ENCODE data around the gene NFIA. TPM values are rescaled to one million over a fixed set of nuclear protein-coding genes. Genes with fewer than 3 reads are reported as not detected.

NFIA gene
- total and polyA plus RNA-seq, 5 donors: 15.9 to 127 (median 108) TPM

GRCh38 chr1:61175976-61176375 is 93.6 kb downstream of the NFIA start:
- Histone ChIP-seq H3K4me1 (ENCODE audit: control insufficient read depth, insufficient read depth, low read length) (peaks cover 25% of the 10 kb centered on the region), H3K9me3 (ENCODE audit: control insufficient read depth, low read length) (no peaks in the 10 kb centered on the region), H3K27me3 (ENCODE audit: control insufficient read depth, insufficient read depth) (no peaks in the 10 kb centered on the region), H3K27ac (ENCODE audit: low read length) (no peak overlapping the region), H3K4me3 (ENCODE audit: low read length) (no peak overlapping the region)
- 69% methylated on average over 6 of the region's 6 CpGs for WGBS
- ATAC-seq (no peak), DNase-seq (no peak)
- intact Hi-C loops (cut with DNase I): no loop called here

- Histone ChIP-seq H3K4me1 (ENCODE audit: control insufficient read depth, insufficient read depth, low read length) (peaks cover 15% of the 10 kb centered on the region), H3K9me3 (ENCODE audit: control insufficient read depth, low read length) (no peaks in the 10 kb centered on the region), H3K27me3 (ENCODE audit: control insufficient read depth, insufficient read depth) (no peaks in the 10 kb centered on the region), H3K27ac (ENCODE audit: low read length) (no peak overlapping the region), H3K4me3 (ENCODE audit: low read length) (no peak overlapping the region)
- ATAC-seq: no peak
- WGBS: 97% methylated on average over 1 of the region's 1 CpG
- DNase-seq: no peak
- intact Hi-C loops (cut with DNase I): loop anchor here in 3 of 4 donors (5.0 to 10.0 kb wide), 5 partner anchors 53 to 129 kb away; partner anchors contain the start of gene NFIA (in 2 of the 3)
Measured at GRCh38 chr1:61181067-61182038, 99.0 kb downstream of the NFIA start.

GRCh38 chr1:61182049-61182448 is 99.7 kb downstream of the NFIA start:
- H3K27ac ChIP-seq (ENCODE audit: low read length): peak overlapping the region; percentile 32
- no peak overlapping the region for H3K4me3 ChIP-seq (ENCODE audit: low read length)
- H3K9me3 ChIP-seq (ENCODE audit: control insufficient read depth, low read length): no peaks in the 10 kb centered on the region
- H3K27me3 ChIP-seq (ENCODE audit: control insufficient read depth, insufficient read depth): no peaks in the 10 kb centered on the region
- WGBS: 17% methylated on average over 2 of the region's 2 CpGs
- H3K4me1 ChIP-seq (ENCODE audit: control insufficient read depth, insufficient read depth, low read length): peaks cover 15% of the 10 kb centered on the region
- DNase-seq (no peak), ATAC-seq (peak in 1 of 2 donors; percentile 21)
- intact Hi-C loops (cut with DNase I): loop anchor here in 3 of 4 donors (5.0 to 10.0 kb wide), 5 partner anchors 53 to 130 kb away; partner anchors contain the start of gene NFIA (in 2 of the 3)

DNA sequence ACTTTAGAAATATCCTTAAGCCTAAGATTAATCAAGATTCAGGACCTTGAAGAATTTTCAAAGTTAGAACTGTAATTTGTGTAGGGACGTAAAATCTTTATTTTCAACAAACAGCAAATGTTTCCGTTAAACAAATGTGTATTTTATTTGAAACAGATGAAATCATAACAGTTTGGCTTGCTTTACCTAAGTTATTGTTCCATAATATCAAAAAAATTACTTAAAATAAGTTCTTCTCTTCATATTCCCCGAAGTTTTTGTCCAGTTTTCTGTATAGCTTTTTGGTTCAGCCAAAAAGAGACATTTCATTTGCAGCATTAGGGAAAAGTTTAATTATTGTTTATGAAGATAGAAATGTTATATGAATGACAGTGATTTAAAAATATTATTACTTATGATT is 100.1 kb downstream of the NFIA start:
- intact Hi-C loops (cut with DNase I): loop anchor here in 3 of 4 donors (5.0 to 10.0 kb wide), 5 partner anchors 52 to 130 kb away; partner anchors contain the start of gene NFIA (in 2 of the 3)

GRCh38 chr1:61183471-61184039 is 101.2 kb downstream of the NFIA start:
- Histone ChIP-seq H3K4me3 (ENCODE audit: low read length) (peak overlapping the region; percentile 72), H3K9me3 (ENCODE audit: control insufficient read depth, low read length) (no peaks in the 10 kb centered on the region), H3K4me1 (ENCODE audit: control insufficient read depth, insufficient read depth, low read length) (peaks cover 17% of the 10 kb centered on the region), H3K27me3 (ENCODE audit: control insufficient read depth, insufficient read depth) (no peaks in the 10 kb centered on the region), H3K27ac (ENCODE audit: low read length) (peak overlapping the region; percentile 97)
- WGBS: 15% methylated on average over 9 of the region's 9 CpGs
- ATAC-seq: peak; percentile 82 to 85
- intact Hi-C loops (cut with DNase I): loop anchor here in 3 of 4 donors (5.0 to 10.0 kb wide), 5 partner anchors 51 to 131 kb away; partner anchors contain the start of gene NFIA (in 2 of the 3)
- peak; percentile 44 to 79 (median 53) for DNase-seq

More for the DNA sequence above, 100.1 kb downstream of the NFIA start:
- H3K9me3 ChIP-seq (ENCODE audit: control insufficient read depth, low read length): no peaks in the 10 kb centered on the region
- peaks cover 15% of the 10 kb centered on the region for H3K4me1 ChIP-seq (ENCODE audit: control insufficient read depth, insufficient read depth, low read length)
- no peaks in the 10 kb centered on the region for H3K27me3 ChIP-seq (ENCODE audit: control insufficient read depth, insufficient read depth)
- no peak for ATAC-seq
- H3K27ac ChIP-seq (ENCODE audit: low read length): no peak overlapping the region
- no peak overlapping the region for H3K4me3 ChIP-seq (ENCODE audit: low read length)
- 76% methylated on average over 3 of the region's 3 CpGs for WGBS
- DNase-seq: no peak

DNA sequence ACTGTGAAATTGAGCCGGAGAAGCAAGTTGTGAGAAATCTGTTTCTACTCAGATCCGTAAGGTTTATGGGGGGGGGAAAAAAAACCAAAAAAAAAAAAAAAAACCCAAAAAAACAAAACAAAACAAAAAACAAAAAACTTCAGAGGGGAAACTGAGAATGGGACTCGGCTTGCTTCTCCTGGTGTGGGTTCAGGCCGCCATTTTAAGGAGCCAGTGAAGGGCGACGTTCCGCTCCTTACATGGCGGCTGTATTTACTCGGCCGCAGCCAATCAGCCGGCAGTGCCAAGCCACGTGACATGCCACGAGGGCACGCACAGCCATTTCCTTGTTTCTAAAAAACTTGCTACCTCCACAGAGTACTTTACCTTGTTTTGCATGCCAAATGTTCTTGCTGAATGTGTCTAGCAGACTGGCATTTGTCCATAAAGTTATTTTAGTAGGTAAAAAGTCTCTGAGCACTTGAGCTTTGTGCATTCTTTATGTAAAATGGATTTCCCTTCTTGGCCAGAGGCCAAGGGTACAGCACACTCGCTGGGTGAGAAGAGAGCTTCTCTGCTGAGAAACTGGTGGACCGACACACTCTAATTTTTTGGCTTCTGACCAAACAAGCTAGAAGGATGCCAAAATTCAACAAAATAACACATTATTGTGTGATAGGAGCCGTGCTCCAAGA is 101.8 kb downstream of the NFIA start:
- intact Hi-C loops (cut with DNase I): loop anchor here in 3 of 4 donors (5.0 to 10.0 kb wide), 5 partner anchors 51 to 132 kb away; partner anchors contain the start of gene NFIA (in 2 of the 3)
- DNase-seq: peak; percentile 95 to 98 (median 97)
- Histone ChIP-seq H3K27ac (ENCODE audit: low read length) (peak overlapping the region; percentile 97), H3K4me1 (ENCODE audit: control insufficient read depth, insufficient read depth, low read length) (peaks cover 15% of the 10 kb centered on the region), H3K9me3 (ENCODE audit: control insufficient read depth, low read length) (no peaks in the 10 kb centered on the region), H3K27me3 (ENCODE audit: control insufficient read depth, insufficient read depth) (no peaks in the 10 kb centered on the region), H3K4me3 (ENCODE audit: low read length) (peak overlapping the region; percentile 72)
- 7% methylated on average over 17 of the region's 17 CpGs for WGBS
- peak; percentile 93 to 96 for ATAC-seq

- 6% methylated on average over 3 of the region's 3 CpGs for WGBS
Measured at GRCh38 chr1:61184714-61185106, 102.3 kb downstream of the NFIA start.

GRCh38 chr1:61186753-61187152 is 104.4 kb downstream of the NFIA start:
- Histone ChIP-seq H3K27ac (ENCODE audit: low read length) (no peak overlapping the region), H3K4me1 (ENCODE audit: control insufficient read depth, insufficient read depth, low read length) (peaks cover 15% of the 10 kb centered on the region), H3K9me3 (ENCODE audit: control insufficient read depth, low read length) (no peaks in the 10 kb centered on the region), H3K27me3 (ENCODE audit: control insufficient read depth, insufficient read depth) (no peaks in the 10 kb centered on the region), H3K4me3 (ENCODE audit: low read length) (no peak overlapping the region)
- no peak for DNase-seq
- 41% methylated on average over 1 of the region's 1 CpG for WGBS
- intact Hi-C loops (cut with DNase I): loop anchor here in 2 of 4 donors (5.0 to 10.0 kb wide), 3 partner anchors 48 to 266 kb away; partner anchors contain the start of gene NFIA (in 1 of the 2)
- ATAC-seq: no peak

More at GRCh38 chr1:61184714-61185106, 102.3 kb downstream of the NFIA start:
- H3K27me3 ChIP-seq (ENCODE audit: control insufficient read depth, insufficient read depth): no peaks in the 10 kb centered on the region
- H3K9me3 ChIP-seq (ENCODE audit: control insufficient read depth, low read length): no peaks in the 10 kb centered on the region
- peak overlapping the region; percentile 97 for H3K27ac ChIP-seq (ENCODE audit: low read length)
- H3K4me1 ChIP-seq (ENCODE audit: control insufficient read depth, insufficient read depth, low read length): peaks cover 15% of the 10 kb centered on the region
- H3K4me3 ChIP-seq (ENCODE audit: low read length): peak overlapping the region; percentile 72
- intact Hi-C loops (cut with DNase I): loop anchor here in 3 of 4 donors (5.0 to 10.0 kb wide), 6 partner anchors 50 to 268 kb away; partner anchors contain the start of gene NFIA (in 2 of the 3)
- ATAC-seq (no peak), DNase-seq (no peak)

DNA sequence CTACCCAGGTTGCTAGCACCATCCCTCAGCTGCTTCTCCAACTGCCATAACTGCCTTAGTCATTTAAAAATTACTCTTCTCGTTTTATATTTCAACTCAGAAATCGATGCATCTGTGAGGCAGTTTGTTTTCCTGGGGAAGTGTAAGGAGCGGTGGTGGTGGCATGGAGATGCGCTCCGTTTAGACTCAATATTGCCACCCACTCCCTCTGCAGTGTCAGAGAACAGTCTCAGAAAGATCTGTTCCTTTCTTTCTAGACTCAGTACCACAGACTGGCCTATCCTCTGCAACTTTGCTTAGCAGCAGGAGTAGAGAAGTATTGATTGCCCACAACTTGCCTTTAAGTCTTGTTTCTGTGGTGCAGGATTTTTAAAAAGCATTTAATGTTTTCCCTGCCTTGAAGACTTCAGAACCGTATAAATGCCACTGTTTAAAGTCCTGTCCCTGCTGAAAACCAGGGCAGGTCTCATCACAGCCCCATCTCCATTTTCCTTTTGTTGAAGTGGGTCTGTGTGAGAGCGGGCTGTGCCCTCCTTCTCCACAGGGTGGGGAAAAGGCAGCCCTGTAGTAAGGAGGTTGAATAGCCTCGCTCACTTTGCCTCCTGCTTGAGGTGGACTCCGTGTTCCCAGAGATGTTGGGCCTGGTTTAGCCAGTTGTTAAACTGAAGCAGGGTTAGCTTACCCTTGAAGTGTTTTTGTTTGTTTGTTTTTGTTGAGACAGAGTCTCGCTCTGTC is 105.2 kb downstream of the NFIA start:
- Histone ChIP-seq H3K27me3 (ENCODE audit: control insufficient read depth, insufficient read depth) (no peaks in the 10 kb centered on the region), H3K4me3 (ENCODE audit: low read length) (no peak overlapping the region), H3K27ac (ENCODE audit: low read length) (peak overlapping the region; percentile 19), H3K9me3 (ENCODE audit: control insufficient read depth, low read length) (no peaks in the 10 kb centered on the region), H3K4me1 (ENCODE audit: control insufficient read depth, insufficient read depth, low read length) (peaks cover 13% of the 10 kb centered on the region)
- intact Hi-C loops (cut with DNase I): loop anchor here in 2 of 4 donors (5.0 to 10.0 kb wide), 3 partner anchors 47 to 265 kb away; partner anchors contain the start of gene NFIA (in 1 of the 2)
- DNase-seq (peak in 1 of 3 donors; percentile 25), ATAC-seq (no peak)
- WGBS: 85% methylated on average over 10 of the region's 10 CpGs

Data from right cardiac atrium (tissue), 5 donors.